NCI-H2196 (cell line): ENCODE measurements around the gene GRID2.

Experiments
- DNase-seq: peaks from one replicate; lab custom pipeline; 2025; ENCODE audit not compliant: unreplicated experiment; lab: John Stamatoyannopoulos, UW

The GRID2 gene

GRCh38 chr4:93775551-93775950 is 1471.8 kb downstream of the GRID2 start:
- DNase-seq = no peak

GRCh38 chr4:93776386-93777080 is 1472.8 kb downstream of the GRID2 start:
- no peak for DNase-seq

DNA sequence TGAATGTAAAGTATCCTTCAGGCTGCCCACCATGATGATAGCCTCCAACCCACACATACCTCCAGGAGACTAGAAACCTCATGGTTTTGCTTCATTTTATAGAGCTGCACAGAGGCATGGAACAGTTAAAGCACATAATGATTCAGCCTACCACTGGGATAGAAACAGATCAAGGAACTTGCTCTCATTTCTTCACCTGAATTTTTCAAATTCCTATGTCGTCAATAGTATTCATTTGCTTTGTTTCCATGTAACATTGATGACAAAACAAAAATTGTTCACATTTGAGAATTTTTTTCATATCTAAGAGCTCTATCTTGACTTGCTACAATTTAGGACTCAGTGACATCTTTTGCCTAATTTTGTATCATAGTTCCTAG is 1473.3 kb downstream of the GRID2 start:
- no peak for DNase-seq

DNA sequence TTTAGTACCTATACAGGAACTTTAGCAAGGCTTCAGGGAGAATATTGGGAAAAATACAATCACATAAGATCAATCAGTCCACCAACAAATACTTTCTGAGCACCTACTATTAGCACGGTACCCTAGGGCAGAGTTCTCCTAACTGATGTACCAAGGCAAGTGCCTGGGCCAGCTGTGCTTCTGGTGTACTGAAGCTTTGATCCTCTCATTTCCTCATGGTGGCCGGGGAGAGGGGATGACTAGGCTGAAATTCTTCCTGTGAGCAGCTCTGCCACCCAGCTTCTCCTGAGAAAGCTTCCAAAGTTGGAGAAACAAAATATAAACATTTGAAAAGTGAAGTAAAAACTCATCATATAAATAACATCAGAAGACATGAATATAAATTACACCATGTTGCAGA is 1475.5 kb downstream of the GRID2 start:
- DNase-seq = no peak

GRCh38 chr4:93780080-93780479 is 1476.3 kb downstream of the GRID2 start:
- DNase-seq = no peak

- DNase-seq = no peak
Observed at GRCh38 chr4:93781198-93781597, 1477.4 kb downstream of the GRID2 start.

- no peak for DNase-seq
Observed at GRCh38 chr4:93786149-93786548, 1482.4 kb downstream of the GRID2 start.

DNA sequence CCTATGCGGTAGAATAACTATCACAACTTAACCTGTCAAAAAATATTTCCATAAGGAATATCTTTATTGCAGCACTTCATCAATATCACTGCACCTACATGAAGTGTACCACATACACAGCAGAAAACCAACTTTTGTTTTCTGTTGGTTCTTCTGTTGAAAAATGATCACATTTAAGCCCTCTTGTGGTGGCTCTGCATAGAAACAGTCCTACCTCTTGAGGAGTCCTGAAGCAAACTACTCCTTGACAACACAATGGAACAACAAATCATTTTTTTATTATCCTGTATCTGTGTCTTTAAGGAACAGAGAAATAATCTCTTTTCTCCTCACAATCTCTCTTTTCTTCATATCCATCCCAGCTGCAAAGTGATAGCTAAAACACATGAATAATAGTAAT is 1484.9 kb downstream of the GRID2 start:
- no peak for DNase-seq

GRCh38 chr4:93791570-93792195 is 1487.9 kb downstream of the GRID2 start:
- DNase-seq = peak; percentile 6

DNA sequence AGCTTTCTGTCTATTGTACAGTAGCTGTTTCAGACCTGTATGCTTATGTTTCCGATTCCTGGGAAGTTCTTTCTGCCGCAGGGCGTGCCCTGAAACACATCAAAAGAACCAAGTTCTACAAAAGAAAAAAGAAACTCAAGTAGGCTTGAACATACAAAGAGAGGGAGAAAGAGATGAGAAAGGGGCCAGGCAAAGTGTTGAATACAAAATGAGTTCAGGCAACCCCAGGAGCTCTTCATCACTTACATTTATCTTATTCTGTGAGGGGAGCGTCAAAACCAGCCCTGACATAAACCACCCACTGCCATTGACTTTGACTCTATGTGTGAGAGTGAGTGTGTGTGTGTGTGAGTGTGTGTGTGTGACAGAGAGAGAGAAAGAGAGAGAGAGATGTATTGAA is 1498.3 kb downstream of the GRID2 start:
- no peak for DNase-seq

GRCh38 chr4:93809773-93810172 is 1506.0 kb downstream of the GRID2 start:
- no peak for DNase-seq

DNA sequence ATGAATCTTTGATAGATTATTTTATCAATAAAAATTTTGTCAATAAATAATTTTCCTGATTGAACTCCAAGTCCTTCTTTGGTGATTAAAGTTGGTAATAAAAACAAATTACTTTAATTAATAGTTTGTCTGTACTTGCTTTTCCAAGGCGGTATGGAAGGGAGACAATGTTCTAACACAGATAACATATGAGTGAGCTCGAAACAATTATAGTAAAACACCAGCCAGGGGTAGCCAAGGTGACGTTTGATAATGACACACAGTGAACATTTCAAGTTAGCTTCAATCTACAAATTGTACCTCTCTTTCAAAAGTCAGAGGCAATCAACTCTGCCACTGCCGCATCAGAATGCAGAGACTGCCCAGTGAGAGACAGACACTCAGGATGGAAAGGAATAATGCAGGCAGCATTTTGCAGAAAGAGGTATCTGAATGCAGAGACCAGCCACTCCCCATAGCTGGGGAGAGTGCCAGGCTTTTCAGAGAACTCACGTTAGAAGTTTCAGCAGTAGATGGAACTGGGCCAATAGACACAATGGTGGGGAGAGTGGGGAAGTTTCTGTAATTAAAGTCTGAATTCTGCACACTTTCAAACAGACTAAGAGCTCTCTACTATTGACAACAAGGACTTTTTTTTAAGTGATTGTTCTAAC is 1506.7 kb downstream of the GRID2 start:
- DNase-seq = no peak

DNA sequence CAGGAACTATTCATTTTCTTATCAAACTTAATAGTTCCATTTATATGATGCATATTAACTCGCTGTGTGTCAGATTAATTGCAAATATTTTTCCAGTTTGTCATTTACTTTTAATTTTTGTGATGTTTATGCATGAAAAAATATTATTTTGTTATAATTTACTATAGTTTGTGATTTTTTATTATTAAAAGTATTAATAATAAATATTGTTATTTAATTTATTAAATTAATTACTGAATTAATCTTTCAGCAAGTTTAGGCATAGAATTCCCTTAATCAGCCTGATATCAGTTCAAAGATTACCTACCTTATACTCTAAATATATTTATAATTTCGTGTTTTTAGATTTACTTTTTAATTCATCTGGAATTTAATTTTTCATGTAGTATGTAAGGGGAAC is 1509.3 kb downstream of the GRID2 start:
- DNase-seq = no peak

- no peak for DNase-seq
Observed at GRCh38 chr4:93814141-93814540, 1510.4 kb downstream of the GRID2 start.

- no peak for DNase-seq
Observed at GRCh38 chr4:93814722-93815121, 1511.0 kb downstream of the GRID2 start.
